Measurements from ENCODE around the gene UQCC2.
A peak's percentile ranks its signal among the peaks of the same experiment; 100 is the strongest.

UQCC2 gene

DNA sequence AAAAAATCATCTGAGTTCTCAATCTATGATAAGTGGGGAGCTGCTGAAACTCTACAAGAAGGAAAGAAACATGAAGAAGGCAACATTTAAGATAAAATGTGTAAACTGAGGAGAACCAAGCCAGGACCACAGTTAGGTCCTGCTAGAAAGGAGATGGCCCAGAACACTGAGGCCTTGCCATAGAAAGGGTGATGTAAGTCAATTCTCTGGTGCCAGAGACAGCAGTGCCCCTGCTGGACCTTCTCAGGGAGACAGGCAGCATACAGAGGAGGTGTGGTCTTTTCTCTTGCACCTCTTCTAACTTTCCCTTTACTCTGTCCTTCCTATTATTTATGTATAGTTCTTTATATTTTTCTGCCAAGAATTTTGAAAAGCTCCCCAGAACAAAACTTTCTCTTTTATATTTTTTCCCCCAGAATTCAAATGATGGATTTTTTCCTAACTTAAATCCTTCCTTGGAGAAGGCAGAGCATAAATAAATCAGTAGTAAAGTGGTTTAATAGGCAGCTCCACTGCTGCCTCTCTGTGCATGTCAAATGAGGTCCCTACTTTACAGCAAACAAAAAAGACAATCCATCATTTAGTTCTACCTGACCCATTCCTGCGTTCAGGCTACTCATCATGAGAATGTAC, 9.0 kb downstream of the UQCC2 start:
- no peak overlapping the region for H3K23ac ChIP-seq (ENCODE audit: low read length in 2 of 2)
- no peak overlapping the region for H3K27ac ChIP-seq (ENCODE audit: low read length, poor library complexity, severe bottlenecking)
- peaks cover 32 to 71% of the 10 kb centered on the region in 2 experiments for H3K36me3 ChIP-seq (ENCODE audit: control insufficient read depth in 1 of 2, insufficient read depth in 2 of 2, low read depth in 1 of 2, low read length in 2 of 2)
- no peak overlapping the region for H4K8ac ChIP-seq (ENCODE audit: low read length)
- H3K79me1 ChIP-seq (replicated peaks; ENCODE audit: low read length, poor library complexity, severe bottlenecking), result peaks cover 40% of the 10 kb centered on the region
- H2AFZ ChIP-seq (ENCODE audit: low read depth, low read length), result no peak overlapping the region
- H2BK120ac ChIP-seq (ENCODE audit: low read depth, low read length), result no peak overlapping the region
- DNase-seq, result peak; percentile 81
- no peak overlapping the region for H3K4me3 ChIP-seq (ENCODE audit: insufficient read depth in 1 of 2, low read depth in 1 of 2, low read length in 2 of 2)
- H2BK12ac ChIP-seq (ENCODE audit: low read length in 2 of 2), result no peak overlapping the region
- H3K14ac ChIP-seq (ENCODE audit: low read length in 2 of 2), result no peak overlapping the region
- no peaks in the 10 kb centered on the region for H3K27me3 ChIP-seq (ENCODE audit: control insufficient read depth in 1 of 2, insufficient read depth in 1 of 2, low read length in 2 of 2)
- no peak overlapping the region for H4K91ac ChIP-seq (ENCODE audit: low read length)
- no peak overlapping the region for H2BK15ac ChIP-seq (ENCODE audit: low read depth, poor library complexity, severe bottlenecking)
- peaks cover 9% of the 10 kb centered on the region for H3K4me1 ChIP-seq (ENCODE audit: control insufficient read depth, insufficient read depth, low read depth, low read length)
- no peak overlapping the region for H3K4me2 ChIP-seq (ENCODE audit: low read length, poor library complexity, severe bottlenecking)
- no peak overlapping the region for H3K4ac ChIP-seq (ENCODE audit: low read depth in 1 of 2, low read length in 2 of 2)
- no peak overlapping the region for H2BK5ac ChIP-seq (ENCODE audit: low read depth, low read length, poor library complexity, severe bottlenecking)
- WGBS, result no CpG with 5 or more reads among the region's 1 CpG
- H3K9me3 ChIP-seq (ENCODE audit: control insufficient read depth, low read length), result no peaks in the 10 kb centered on the region
- H3K9ac ChIP-seq (ENCODE audit: low read length), result peak overlapping the region; percentile 53
- no peak overlapping the region for H2AK5ac ChIP-seq (ENCODE audit: low read length, severe bottlenecking)
- no peak overlapping the region for H3K18ac ChIP-seq (ENCODE audit: low read depth in 1 of 2, low read length in 2 of 2)

DNA sequence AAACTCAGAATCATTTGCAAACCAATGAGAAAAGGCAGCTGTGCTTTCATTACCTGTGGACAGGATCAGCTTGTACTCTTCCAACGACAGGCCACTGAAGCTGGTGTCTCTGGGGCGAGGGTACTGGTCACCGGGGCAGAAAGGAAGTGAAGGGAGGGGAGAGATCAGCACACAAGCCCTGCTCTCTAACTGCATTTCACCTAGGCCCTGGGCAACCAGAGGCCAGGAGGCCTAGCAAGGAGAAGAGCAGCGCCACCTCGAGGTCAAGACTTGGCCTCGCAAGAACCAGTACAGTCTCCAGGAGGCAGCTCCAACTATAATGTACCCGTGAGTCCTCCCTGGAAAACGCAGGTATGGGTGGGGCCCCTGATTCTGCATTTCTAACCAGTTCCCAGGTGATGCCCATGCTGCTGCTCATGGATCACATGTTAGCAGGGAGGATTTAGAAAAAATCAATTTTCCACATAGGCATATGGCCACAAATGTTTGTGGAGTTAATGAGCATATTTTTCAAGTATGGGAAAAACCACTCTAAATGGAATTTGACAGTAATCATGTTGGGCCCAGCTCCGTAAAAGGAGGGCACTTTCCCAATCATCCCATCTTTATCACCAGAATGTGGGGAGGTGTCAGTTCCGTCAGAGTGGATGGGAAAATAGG, 11.0 kb downstream of the UQCC2 start:
- H3K14ac ChIP-seq (ENCODE audit: low read length in 2 of 2), result no peak overlapping the region
- H2BK12ac ChIP-seq (ENCODE audit: low read length in 2 of 2), result no peak overlapping the region
- H4K91ac ChIP-seq (ENCODE audit: low read length), result no peak overlapping the region
- H3K9ac ChIP-seq (ENCODE audit: low read length), result peak overlapping the region; percentile 51
- H4K8ac ChIP-seq (ENCODE audit: low read length), result no peak overlapping the region
- no peak overlapping the region for H2BK5ac ChIP-seq (ENCODE audit: low read depth, low read length, poor library complexity, severe bottlenecking)
- peak overlapping the region; percentile 68 for H2AK5ac ChIP-seq (ENCODE audit: low read length, severe bottlenecking)
- peak; percentile 75 for DNase-seq
- H3K4me1 ChIP-seq (ENCODE audit: control insufficient read depth, insufficient read depth, low read depth, low read length), result peaks cover 18% of the 10 kb centered on the region
- H2BK120ac ChIP-seq (ENCODE audit: low read depth, low read length), result no peak overlapping the region
- H3K4me3 ChIP-seq (ENCODE audit: insufficient read depth in 1 of 2, low read depth in 1 of 2, low read length in 2 of 2), result no peak overlapping the region
- H3K9me3 ChIP-seq (ENCODE audit: control insufficient read depth, low read length), result no peaks in the 10 kb centered on the region
- H3K36me3 ChIP-seq (ENCODE audit: control insufficient read depth in 1 of 2, insufficient read depth in 2 of 2, low read depth in 1 of 2, low read length in 2 of 2), result peaks cover 42 to 78% of the 10 kb centered on the region in 2 experiments
- no peak overlapping the region for H2BK15ac ChIP-seq (ENCODE audit: low read depth, poor library complexity, severe bottlenecking)
- H3K23ac ChIP-seq (ENCODE audit: low read length in 2 of 2), result no peak overlapping the region
- H3K27ac ChIP-seq (ENCODE audit: low read length, poor library complexity, severe bottlenecking), result no peak overlapping the region
- H3K4me2 ChIP-seq (ENCODE audit: low read length, poor library complexity, severe bottlenecking), result no peak overlapping the region
- 28% methylated on average over 8 of the region's 10 CpGs for WGBS
- H3K79me1 ChIP-seq (replicated peaks; ENCODE audit: low read length, poor library complexity, severe bottlenecking), result peaks cover 35% of the 10 kb centered on the region
- no peak overlapping the region for H3K18ac ChIP-seq (ENCODE audit: low read depth in 1 of 2, low read length in 2 of 2)
- H2AFZ ChIP-seq (ENCODE audit: low read depth, low read length), result no peak overlapping the region
- no peaks in the 10 kb centered on the region for H3K27me3 ChIP-seq (ENCODE audit: control insufficient read depth in 1 of 2, insufficient read depth in 1 of 2, low read length in 2 of 2)
- H3K4ac ChIP-seq (ENCODE audit: low read depth in 1 of 2, low read length in 2 of 2), result no peak overlapping the region

DNA sequence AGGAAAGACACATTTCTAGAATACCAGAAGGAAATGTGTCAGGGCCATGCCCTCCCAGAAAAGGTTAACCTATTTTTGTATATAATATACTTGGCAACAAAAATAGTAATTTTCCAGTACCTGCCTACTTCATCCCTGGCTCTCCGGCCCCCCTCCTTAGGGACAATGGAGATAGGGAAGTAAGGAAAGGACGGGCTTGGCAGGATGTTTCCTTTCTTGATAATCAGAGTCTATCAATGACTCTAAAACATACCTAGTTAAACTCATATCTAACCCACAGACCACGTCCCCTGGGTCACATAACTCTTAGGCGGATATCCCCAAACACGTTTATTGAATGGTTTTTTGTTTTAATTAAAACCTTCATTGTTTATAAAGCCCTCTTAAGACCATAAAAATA, 11.8 kb downstream of the UQCC2 start:
- H3K27ac ChIP-seq (ENCODE audit: low read length, poor library complexity, severe bottlenecking), result no peak overlapping the region

DNA sequence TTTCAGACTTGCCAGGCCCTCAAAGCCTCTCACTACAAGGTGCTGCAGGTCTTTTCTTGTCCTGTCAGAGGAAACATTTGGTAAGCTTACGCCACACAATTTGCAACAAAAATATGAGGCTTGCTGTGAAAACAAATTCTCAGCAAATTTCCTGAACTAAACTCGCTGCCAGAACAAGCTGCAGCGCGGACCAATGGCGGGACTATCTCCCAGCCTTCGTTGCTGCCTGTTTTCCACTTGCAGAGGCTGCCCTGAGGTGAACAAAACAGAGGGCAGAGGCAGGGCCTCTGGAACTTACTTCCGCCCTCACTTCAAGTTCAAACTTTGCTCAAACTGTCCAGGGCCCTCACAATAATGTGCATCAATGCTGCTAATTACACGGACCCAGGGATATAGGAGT, 12.4 kb downstream of the UQCC2 start:
- no peak overlapping the region for H2BK12ac ChIP-seq (ENCODE audit: low read length in 2 of 2)
- no peak overlapping the region for H3K23ac ChIP-seq (ENCODE audit: low read length in 2 of 2)

More for the DNA sequence above, 11.8 kb downstream of the UQCC2 start:
- no peak overlapping the region for H3K23ac ChIP-seq (ENCODE audit: low read length in 2 of 2)
- no peak overlapping the region for H3K4me2 ChIP-seq (ENCODE audit: low read length, poor library complexity, severe bottlenecking)
- 97% methylated on average over 3 of the region's 5 CpGs for WGBS
- H2BK15ac ChIP-seq (ENCODE audit: low read depth, poor library complexity, severe bottlenecking), result no peak overlapping the region
- peaks cover 50 to 85% of the 10 kb centered on the region in 2 experiments for H3K36me3 ChIP-seq (ENCODE audit: control insufficient read depth in 1 of 2, insufficient read depth in 2 of 2, low read depth in 1 of 2, low read length in 2 of 2)
- no peak overlapping the region for H2BK5ac ChIP-seq (ENCODE audit: low read depth, low read length, poor library complexity, severe bottlenecking)
- H3K14ac ChIP-seq (ENCODE audit: low read length in 2 of 2), result no peak overlapping the region
- peak overlapping the region; percentile 51 for H3K9ac ChIP-seq (ENCODE audit: low read length)
- no peak overlapping the region for H4K91ac ChIP-seq (ENCODE audit: low read length)
- H3K79me1 ChIP-seq (replicated peaks; ENCODE audit: low read length, poor library complexity, severe bottlenecking), result peaks cover 39% of the 10 kb centered on the region
- H4K8ac ChIP-seq (ENCODE audit: low read length), result no peak overlapping the region
- no peak overlapping the region for H3K18ac ChIP-seq (ENCODE audit: low read depth in 1 of 2, low read length in 2 of 2)
- DNase-seq, result no peak
- H3K4me3 ChIP-seq (ENCODE audit: insufficient read depth in 1 of 2, low read depth in 1 of 2, low read length in 2 of 2), result no peak overlapping the region
- H3K9me3 ChIP-seq (ENCODE audit: control insufficient read depth, low read length), result no peaks in the 10 kb centered on the region
- no peak overlapping the region for H2BK120ac ChIP-seq (ENCODE audit: low read depth, low read length)
- no peak overlapping the region for H2AFZ ChIP-seq (ENCODE audit: low read depth, low read length)
- H3K4me1 ChIP-seq (ENCODE audit: control insufficient read depth, insufficient read depth, low read depth, low read length), result peaks cover 21% of the 10 kb centered on the region
- no peak overlapping the region for H3K4ac ChIP-seq (ENCODE audit: low read depth in 1 of 2, low read length in 2 of 2)
- no peak overlapping the region for H2AK5ac ChIP-seq (ENCODE audit: low read length, severe bottlenecking)
- no peaks in the 10 kb centered on the region for H3K27me3 ChIP-seq (ENCODE audit: control insufficient read depth in 1 of 2, insufficient read depth in 1 of 2, low read length in 2 of 2)
- no peak overlapping the region for H2BK12ac ChIP-seq (ENCODE audit: low read length in 2 of 2)

More for the DNA sequence above, 12.4 kb downstream of the UQCC2 start:
- Histone ChIP-seq H4K8ac (ENCODE audit: low read length) (no peak overlapping the region), H3K27ac (ENCODE audit: low read length, poor library complexity, severe bottlenecking) (no peak overlapping the region), H2BK5ac (ENCODE audit: low read depth, low read length, poor library complexity, severe bottlenecking) (no peak overlapping the region), H3K27me3 (ENCODE audit: control insufficient read depth in 1 of 2, insufficient read depth in 1 of 2, low read length in 2 of 2) (no peaks in the 10 kb centered on the region), H3K14ac (ENCODE audit: low read length in 2 of 2) (no peak overlapping the region), H4K91ac (ENCODE audit: low read length) (no peak overlapping the region), H3K79me1 (replicated peaks; ENCODE audit: low read length, poor library complexity, severe bottlenecking) (peaks cover 33% of the 10 kb centered on the region), H3K9ac (ENCODE audit: low read length) (peak overlapping the region; percentile 51), H2AK5ac (ENCODE audit: low read length, severe bottlenecking) (no peak overlapping the region), H2AFZ (ENCODE audit: low read depth, low read length) (no peak overlapping the region), H3K4ac (ENCODE audit: low read depth in 1 of 2, low read length in 2 of 2) (no peak overlapping the region), H2BK120ac (ENCODE audit: low read depth, low read length) (no peak overlapping the region), H3K4me1 (ENCODE audit: control insufficient read depth, insufficient read depth, low read depth, low read length) (peaks cover 23% of the 10 kb centered on the region), H3K9me3 (ENCODE audit: control insufficient read depth, low read length) (no peaks in the 10 kb centered on the region), H3K4me3 (ENCODE audit: insufficient read depth in 1 of 2, low read depth in 1 of 2, low read length in 2 of 2) (no peak overlapping the region), H3K4me2 (ENCODE audit: low read length, poor library complexity, severe bottlenecking) (no peak overlapping the region), H2BK15ac (ENCODE audit: low read depth, poor library complexity, severe bottlenecking) (no peak overlapping the region), H3K18ac (ENCODE audit: low read depth in 1 of 2, low read length in 2 of 2) (no peak overlapping the region), H3K36me3 (ENCODE audit: control insufficient read depth in 1 of 2, insufficient read depth in 2 of 2, low read depth in 1 of 2, low read length in 2 of 2) (peaks cover 46 to 85% of the 10 kb centered on the region in 2 experiments)
- no peak for DNase-seq
- 98% methylated on average over 8 of the region's 8 CpGs for WGBS

Data from mesenchymal stem cell (in vitro differentiated cells and primary cell).